A549 treated with Mapracorat at 1 μM for 4 hours (cell line): ENCODE measurements around the gene TINCR. TPM values are rescaled to one million over a fixed set of nuclear protein-coding genes. Genes with fewer than 3 reads are reported as not detected.

Experiments
- total RNA-seq: library from RNA; stranded (reverse); fragments of 200-300 nt; extraction: Qiagen RNA extraction; gene quantifications from 5 replicates; pipeline ENCODE4 v1.2.3, GENCODE V29; 2022

Gene TINCR
- total RNA-seq: 1.7 to 3.2 TPM (median 2.3 TPM) in 5 replicates

DNA sequence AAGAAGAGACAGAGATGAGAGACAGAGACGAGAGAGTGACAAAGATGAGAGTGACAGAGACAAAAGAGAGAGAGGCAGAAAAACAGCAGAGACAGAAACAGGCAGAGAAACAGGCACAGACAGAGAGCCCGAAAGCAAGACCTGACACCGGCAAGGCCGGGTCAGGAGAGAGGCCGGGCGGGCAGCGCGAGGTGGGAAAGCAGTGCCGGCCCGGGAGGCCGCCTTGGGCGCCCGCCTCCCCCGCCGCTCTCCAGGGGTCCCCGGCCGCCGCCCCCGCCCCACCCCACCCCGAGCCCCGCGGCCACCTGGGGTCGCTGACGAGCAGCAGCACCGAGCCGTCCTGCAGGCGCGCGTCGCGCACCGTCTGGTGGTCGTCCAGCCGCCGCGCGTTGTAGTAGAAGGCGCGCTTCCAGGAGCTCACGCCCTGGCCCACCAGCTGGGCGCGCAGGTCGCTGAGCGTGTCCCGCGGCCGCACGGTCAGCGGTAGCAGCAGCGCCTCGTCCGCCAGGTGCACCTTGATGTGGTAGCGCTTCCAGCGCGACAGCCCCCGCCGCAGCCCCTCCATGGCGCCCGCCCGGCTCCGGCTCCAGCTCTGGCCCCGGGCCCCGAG, at the start of gene TINCR:
Gene TINCR, minus strand, starts transcription at position 594 of the 610 bp plus-strand sequence.

Other genes starting within 250 kb of the TINCR start
- 19.7 to 30.8 TPM (median 27.7 TPM) in 5 replicates for gene PTPRS, start 227.1 kb downstream of the TINCR start, total RNA-seq
- not detected in 5 replicates for gene ZNRF4, start 112.5 kb downstream of the TINCR start, total RNA-seq
- gene SAFB2, start 54.8 kb upstream of the TINCR start, total RNA-seq: 25.9 to 41.1 TPM (median 34.7 TPM) in 5 replicates
- gene SAFB, start 55.1 kb upstream of the TINCR start, total RNA-seq: 48.6 to 58.6 TPM (median 51.2 TPM) in 5 replicates
- gene MICOS13, start 112.6 kb upstream of the TINCR start, total RNA-seq: 46.9 to 73.1 TPM (median 68.7 TPM) in 5 replicates
- gene HSD11B1L, start 113.1 kb upstream of the TINCR start, total RNA-seq: 3.6 to 5.3 TPM (median 4.3 TPM) in 5 replicates
- gene RPL36, start 122.3 kb upstream of the TINCR start, total RNA-seq: 762 to 861 TPM (median 781 TPM) in 5 replicates
- gene LONP1, start 152.2 kb upstream of the TINCR start, total RNA-seq: 45.3 to 65.6 TPM (median 59.0 TPM) in 5 replicates
- gene CATSPERD, start 152.7 kb upstream of the TINCR start, total RNA-seq: not detected in 5 replicates
- gene PRR22, start 216.8 kb upstream of the TINCR start, total RNA-seq: 1.7 to 3.3 TPM (median 2.6 TPM) in 5 replicates
- 25.9 to 34.8 TPM (median 28.7 TPM) in 5 replicates for gene DUS3L, start 223.2 kb upstream of the TINCR start, total RNA-seq
- 0.36 to 1.4 TPM (median 0.73 TPM) in 5 replicates for gene NRTN, start 237.1 kb upstream of the TINCR start, total RNA-seq